ENCODE data around the gene XRCC3. TPM values are rescaled to one million over a fixed set of nuclear protein-coding genes. Genes with fewer than 3 reads are reported as not detected.
A peak's percentile ranks its signal among the peaks of the same experiment; 100 is the strongest.

XRCC3 gene
- total and polyA plus RNA-seq, 4 donors, result 1.7 to 14.1 (median 2.8) TPM

GRCh38 chr14:103702497-103703432 lies 12.5 kb downstream of the XRCC3 start:
- no peak overlapping the region for H3K27ac ChIP-seq (ENCODE audit: low read depth in 1 of 2, low read length in 2 of 2)
- H3K27me3 ChIP-seq (ENCODE audit: control insufficient read depth in 4 of 4, insufficient read depth in 4 of 4, low read length in 3 of 4), result no peaks in the 10 kb centered on the region
- H3K4me1 ChIP-seq (ENCODE audit: control insufficient read depth in 4 of 4, insufficient read depth in 4 of 4, low read length in 3 of 4), result peaks cover 2 to 37% (median 14%) of the 10 kb centered on the region in 4 donors
- no peaks in the 10 kb centered on the region for H3K9me3 ChIP-seq (ENCODE audit: control insufficient read depth in 4 of 4, low read length in 3 of 4)
- TF ChIP-seq JUND (IDR thresholded peaks at IDR 0.05), result no peak
- no peak for TF ChIP-seq FOXA1 (IDR thresholded peaks at IDR 0.05)
- TF ChIP-seq YY1 (IDR thresholded peaks at IDR 0.05), result no peak
- H3K36me3 ChIP-seq (ENCODE audit: control insufficient read depth in 4 of 4, insufficient read depth in 3 of 4, low read depth in 1 of 4, low read length in 3 of 4), result peaks cover 0 to 12% (median 3%) of the 10 kb centered on the region in 4 donors
- 92% methylated on average over 29 of the region's 29 CpGs for WGBS
- no peak overlapping the region for H3K4me3 ChIP-seq (ENCODE audit: low read depth in 1 of 3, low read length in 3 of 3)
- no peak overlapping the region for H3K9ac ChIP-seq (ENCODE audit: low read depth in 1 of 2, low read length in 2 of 2)
- DNase-seq (ENCODE audit: low spot score), result no peak

- Histone ChIP-seq H3K27me3 (ENCODE audit: control insufficient read depth in 4 of 4, insufficient read depth in 4 of 4, low read length in 3 of 4) (no peaks in the 10 kb centered on the region), H3K9me3 (ENCODE audit: control insufficient read depth in 4 of 4, low read length in 3 of 4) (no peaks in the 10 kb centered on the region), H3K4me3 (ENCODE audit: low read depth in 1 of 3, low read length in 3 of 3) (no peak overlapping the region), H3K9ac (ENCODE audit: low read depth in 1 of 2, low read length in 2 of 2) (no peak overlapping the region), H3K4me1 (ENCODE audit: control insufficient read depth in 4 of 4, insufficient read depth in 4 of 4, low read length in 3 of 4) (peaks cover 2 to 37% (median 14%) of the 10 kb centered on the region in 4 donors), H3K36me3 (ENCODE audit: control insufficient read depth in 4 of 4, insufficient read depth in 3 of 4, low read depth in 1 of 4, low read length in 3 of 4) (peaks cover 0 to 12% (median 3%) of the 10 kb centered on the region in 4 donors), H3K27ac (ENCODE audit: low read depth in 1 of 2, low read length in 2 of 2) (no peak overlapping the region)
- TF ChIP-seq JUND (IDR thresholded peaks at IDR 0.05) (no peak), REST (IDR thresholded peaks at IDR 0.05) (no peak), RXRA (IDR thresholded peaks at IDR 0.05) (no peak), EGR1 (IDR thresholded peaks at IDR 0.05; ENCODE audit: low read depth in 2 of 2) (no peak), RAD21 (IDR thresholded peaks at IDR 0.05) (no peak), SP1 (IDR thresholded peaks at IDR 0.05) (no peak), NR2F2 (IDR thresholded peaks at IDR 0.05) (no peak)
- TF ChIP-seq, protein P1, sequence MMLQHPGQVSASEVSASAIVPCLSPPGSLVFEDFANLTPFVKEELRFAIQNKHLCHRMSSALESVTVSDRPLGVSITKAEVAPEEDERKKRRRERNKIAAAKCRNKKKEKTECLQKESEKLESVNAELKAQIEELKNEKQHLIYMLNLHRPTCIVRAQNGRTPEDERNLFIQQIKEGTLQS (IDR thresholded peaks at IDR 0.05), result no peak
- 89% methylated on average over 5 of the region's 5 CpGs for WGBS
- DNase-seq (ENCODE audit: low spot score), result no peak
These were observed 13.2 kb downstream of the XRCC3 start for GRCh38 chr14:103702095-103702494.

DNA sequence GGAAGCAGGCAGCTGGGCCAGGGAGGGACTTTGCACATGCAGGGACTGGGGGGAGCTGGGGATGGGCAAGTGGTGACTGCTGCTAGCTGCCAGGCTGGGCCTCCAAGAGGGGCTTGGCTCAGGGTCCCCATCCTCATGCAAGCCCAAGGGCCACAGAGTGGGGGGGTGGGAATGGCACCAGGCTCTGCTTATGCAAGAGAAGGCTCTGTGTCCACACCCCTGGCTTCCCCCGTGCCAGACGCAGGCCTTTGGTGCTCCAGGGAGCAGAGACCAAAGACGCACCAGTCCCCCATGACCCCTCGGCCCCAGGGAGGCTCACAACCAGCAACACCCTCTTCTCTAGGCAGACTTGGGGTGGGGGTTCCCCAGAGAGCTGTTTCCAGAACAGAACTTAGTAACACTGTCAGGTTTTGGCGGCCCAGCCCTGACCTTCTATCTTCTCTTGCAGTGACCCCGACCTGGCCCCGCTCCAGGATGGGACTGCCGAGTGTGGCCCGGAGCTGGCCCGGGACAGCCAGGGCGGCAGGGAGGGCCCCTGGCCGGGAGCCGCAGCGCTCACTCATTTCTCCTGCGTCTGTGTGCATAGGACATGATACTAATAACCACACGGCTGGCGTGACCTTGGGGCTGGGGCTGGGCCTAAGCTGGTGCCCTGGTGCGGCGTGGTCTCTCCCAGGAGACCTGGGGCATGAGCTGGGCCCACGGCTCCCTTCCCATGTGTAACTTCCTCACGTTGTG lies 14.3 kb downstream of the XRCC3 start:
- H3K9ac ChIP-seq (ENCODE audit: low read depth in 1 of 2, low read length in 2 of 2), result no peak overlapping the region
- no peak for DNase-seq (ENCODE audit: low spot score)
- H3K27me3 ChIP-seq (ENCODE audit: control insufficient read depth in 4 of 4, insufficient read depth in 4 of 4, low read length in 3 of 4), result no peaks in the 10 kb centered on the region
- H3K4me1 ChIP-seq (ENCODE audit: control insufficient read depth in 4 of 4, insufficient read depth in 4 of 4, low read length in 3 of 4), result peaks cover 2 to 34% (median 14%) of the 10 kb centered on the region in 4 donors
- no peak overlapping the region for H3K4me3 ChIP-seq (ENCODE audit: low read depth in 1 of 3, low read length in 3 of 3)
- peaks cover 0 to 12% (median 3%) of the 10 kb centered on the region in 4 donors for H3K36me3 ChIP-seq (ENCODE audit: control insufficient read depth in 4 of 4, insufficient read depth in 3 of 4, low read depth in 1 of 4, low read length in 3 of 4)
- WGBS, result 60% methylated on average over 21 of the region's 21 CpGs
- peak overlapping the region; percentile 39 to 42 for H3K27ac ChIP-seq (ENCODE audit: low read depth in 1 of 2, low read length in 2 of 2)
- TF ChIP-seq, protein P1 (IDR thresholded peaks at IDR 0.05), result no peak
- peak in 1 of 2 donors; percentile 23 for TF ChIP-seq RXRA (IDR thresholded peaks at IDR 0.05)
- no peaks in the 10 kb centered on the region for H3K9me3 ChIP-seq (ENCODE audit: control insufficient read depth in 4 of 4, low read length in 3 of 4)

Data from liver (tissue), 9 donors.